MM.1S (cell line): ENCODE measurements around the gene ZNF618.

Experiments
- EZH2phosphoT487 ChIP-seq: fragments of 300-600 bp; sonication (generic); IDR thresholded peaks from 2 replicates; pipeline ENCODE4 v1.6.1; 2018; ENCODE audit warnings: antibody characterized with exemption, low read length
- TF ChIP-seq, protein P1 (sequence below): fragments of 300-600 bp; sonication (generic); IDR thresholded peaks from 2 replicates; pipeline ENCODE4 v1.5.1; 2016; ENCODE audit warnings: antibody characterized with exemption, low read length, mixed read lengths

DNA sequence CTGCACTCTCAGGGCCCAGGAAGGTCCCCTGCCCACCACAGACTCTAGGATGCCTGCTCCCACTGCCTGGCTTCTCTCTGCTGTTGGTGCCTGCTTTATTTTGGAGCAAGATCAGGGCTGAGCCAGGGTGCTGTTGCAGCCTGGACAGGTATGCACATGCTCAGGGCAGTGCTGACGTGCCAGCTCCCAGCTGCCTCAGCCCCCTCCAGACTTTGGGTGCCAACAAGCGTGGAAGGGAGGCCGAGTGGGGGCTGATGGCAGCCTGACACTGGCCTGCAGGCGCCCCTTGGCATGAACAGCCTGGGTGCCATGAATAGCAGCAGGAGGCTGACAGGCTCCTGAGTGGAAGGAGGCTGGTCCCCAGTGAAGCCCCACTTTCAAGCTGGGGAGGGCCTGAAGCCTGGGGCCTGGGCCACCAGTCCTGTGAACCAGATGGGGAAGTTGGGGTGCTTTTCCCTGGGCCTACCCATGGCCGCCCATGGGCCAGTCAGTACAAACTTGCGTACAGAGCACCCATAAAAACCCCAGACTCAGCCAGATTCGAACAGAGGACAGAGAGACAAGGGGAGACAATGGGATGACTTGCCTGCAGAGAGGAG lies 195.2 kb downstream of the ZNF618 start:
- TF ChIP-seq, protein P1, sequence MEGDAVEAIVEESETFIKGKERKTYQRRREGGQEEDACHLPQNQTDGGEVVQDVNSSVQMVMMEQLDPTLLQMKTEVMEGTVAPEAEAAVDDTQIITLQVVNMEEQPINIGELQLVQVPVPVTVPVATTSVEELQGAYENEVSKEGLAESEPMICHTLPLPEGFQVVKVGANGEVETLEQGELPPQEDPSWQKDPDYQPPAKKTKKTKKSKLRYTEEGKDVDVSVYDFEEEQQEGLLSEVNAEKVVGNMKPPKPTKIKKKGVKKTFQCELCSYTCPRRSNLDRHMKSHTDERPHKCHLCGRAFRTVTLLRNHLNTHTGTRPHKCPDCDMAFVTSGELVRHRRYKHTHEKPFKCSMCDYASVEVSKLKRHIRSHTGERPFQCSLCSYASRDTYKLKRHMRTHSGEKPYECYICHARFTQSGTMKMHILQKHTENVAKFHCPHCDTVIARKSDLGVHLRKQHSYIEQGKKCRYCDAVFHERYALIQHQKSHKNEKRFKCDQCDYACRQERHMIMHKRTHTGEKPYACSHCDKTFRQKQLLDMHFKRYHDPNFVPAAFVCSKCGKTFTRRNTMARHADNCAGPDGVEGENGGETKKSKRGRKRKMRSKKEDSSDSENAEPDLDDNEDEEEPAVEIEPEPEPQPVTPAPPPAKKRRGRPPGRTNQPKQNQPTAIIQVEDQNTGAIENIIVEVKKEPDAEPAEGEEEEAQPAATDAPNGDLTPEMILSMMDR, result no peak
- no peak for TF ChIP-seq EZH2phosphoT487
